Embryonic facial prominence (tissue), 1 donor: Measurements from ENCODE around the gene HMX1.

ENCODE experiments used
- DNase-seq: peaks from one replicate; pipeline ENCODE4 v3.0.0-alpha.2; 2016; ENCODE audit errors: extremely low spot score

The HMX1 gene

DNA sequence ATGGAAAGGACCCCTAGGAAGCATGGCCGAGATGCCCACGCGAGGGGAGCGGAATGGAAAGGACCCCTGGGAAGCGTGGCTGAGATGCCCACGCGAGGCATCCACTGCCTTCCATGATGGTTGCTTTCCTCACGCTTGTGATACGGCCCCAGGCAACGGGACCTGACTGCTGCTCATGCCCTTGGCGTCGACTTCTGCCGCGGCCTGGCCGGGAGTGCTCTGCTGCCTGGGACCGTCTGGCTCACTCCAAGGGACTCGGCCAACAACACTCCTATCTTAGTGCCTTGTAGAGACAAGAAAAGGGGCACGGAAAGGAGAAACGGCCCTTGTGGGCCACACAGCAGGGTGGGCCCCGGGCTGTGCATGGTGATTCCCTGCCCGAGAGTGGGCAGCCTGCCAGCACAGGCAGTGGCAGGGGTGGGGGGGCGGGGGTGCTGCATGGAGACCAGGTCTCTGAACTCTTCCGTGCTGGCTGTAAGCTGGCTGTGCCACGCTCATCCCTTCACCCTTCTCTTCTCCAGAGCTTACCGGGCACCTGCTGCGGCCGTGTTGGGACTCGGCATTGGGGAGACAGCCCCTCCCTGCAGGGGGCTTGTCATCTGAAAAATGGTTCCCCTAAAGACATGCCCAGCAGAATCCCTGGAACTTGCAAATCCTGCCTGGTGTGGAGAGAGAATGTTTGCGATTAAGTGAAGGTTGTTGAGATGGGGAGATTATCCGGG, 38.6 kb upstream of the HMX1 start:
- no peak for DNase-seq

DNA sequence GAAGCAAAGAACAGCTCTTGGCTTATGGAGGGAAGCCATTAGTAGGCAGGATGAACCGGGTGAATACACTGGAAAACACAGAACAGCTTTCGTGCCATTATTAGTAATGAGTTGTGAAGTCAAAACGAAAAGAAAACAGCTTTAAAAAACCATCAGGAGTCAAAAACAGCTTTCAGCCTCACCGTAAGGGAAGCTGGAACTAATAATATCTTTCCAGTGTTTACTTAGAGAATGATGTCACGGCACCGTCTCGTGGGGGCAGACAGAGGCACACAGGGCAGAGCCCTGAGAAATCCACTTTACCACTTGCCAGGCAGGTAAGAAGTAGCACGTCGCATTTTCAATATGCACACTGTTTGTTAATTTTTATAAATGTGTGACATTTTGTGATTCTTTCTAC, 37.9 kb upstream of the HMX1 start:
- DNase-seq, result no peak

DNA sequence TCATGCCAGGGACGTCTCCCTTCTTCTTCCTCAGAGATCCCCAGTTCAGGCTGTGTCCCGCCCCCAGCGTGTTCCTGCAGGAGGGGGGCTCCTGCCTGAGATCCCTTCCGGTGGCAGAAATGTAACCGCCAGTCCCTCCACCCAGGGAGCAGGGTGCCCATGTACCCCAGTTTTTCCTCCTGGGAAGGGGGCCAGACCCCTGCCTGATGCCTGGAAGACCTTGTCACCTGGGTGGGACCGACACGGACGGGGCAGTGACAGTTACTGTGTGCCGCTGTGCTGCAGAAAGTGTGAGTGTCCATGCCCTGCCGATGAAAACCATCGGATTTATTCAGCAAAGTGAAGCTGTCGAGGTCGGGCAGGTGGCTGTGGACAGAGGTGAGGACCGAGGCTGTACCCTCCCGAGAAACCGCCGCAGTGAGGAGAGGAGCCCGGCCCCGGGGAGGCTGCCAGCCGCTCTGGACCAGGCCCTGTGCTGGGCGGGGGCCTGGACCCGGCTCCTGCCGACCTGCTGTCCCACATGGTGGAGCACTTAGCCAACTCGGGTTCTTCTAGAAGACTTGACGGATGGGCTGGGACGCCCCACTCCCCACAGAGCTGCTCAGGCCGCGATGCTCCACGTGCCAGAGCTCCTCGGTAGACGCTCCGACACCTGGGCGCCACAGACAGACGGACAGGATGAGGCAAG, 36.7 kb upstream of the HMX1 start:
- no peak for DNase-seq

DNA sequence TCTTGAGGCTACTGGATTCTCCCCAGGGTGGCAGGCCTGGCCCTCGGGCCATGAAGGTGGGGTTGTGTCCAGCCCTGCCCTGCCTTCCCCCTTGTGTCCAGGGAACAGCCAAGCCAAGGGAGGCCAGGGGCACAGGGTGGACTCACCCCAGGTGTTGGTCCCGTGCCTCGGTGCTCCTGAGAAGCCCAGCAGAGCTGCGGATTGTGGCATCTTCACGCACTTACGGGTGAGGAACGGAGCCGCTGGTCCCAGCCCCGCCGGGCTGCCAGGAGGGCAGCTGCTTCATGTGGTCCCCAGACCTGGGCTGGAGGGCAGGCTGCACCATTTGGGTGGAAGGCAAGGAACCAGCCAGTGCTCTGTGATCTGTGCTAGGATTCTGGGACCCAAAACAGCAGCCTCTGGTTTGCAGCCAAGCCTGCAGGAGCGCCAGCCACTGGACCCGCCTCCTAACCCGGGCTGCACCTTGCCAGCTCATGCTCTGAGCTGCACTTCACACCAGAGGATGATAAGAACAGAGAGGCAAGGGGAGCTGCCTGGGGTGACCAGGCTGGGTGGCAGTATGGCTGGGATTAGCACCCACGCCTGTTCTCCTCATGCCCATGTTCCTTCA, 36.1 kb upstream of the HMX1 start:
- DNase-seq, result no peak

DNA sequence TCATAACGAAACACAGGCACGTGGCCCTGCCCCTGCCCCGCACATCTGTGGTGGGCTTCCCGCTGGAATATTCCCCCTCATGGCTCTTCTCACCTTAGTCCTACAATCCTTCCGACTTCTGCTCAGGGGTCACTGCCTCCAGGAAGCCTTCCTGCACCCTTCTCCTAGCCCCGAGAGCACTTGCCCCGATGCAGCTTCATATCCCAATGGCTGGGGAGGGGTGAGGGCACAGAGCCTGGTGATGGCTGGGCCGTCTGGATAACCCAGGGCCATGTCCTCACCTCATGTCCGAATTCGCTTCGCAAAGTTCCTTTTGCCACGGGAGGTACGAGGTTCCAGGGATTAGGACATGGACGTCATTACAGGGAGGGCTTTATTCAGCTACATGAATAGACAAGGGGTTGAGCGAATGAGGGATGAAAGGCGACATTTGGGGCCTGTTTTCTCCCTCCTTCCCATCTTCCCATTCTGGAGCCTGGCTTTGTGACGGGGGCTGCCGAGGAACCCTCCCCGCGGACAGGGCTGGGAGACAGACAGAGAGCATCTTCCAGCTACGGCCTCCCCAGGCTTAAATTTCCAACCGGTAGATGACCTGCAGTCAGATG, 35.5 kb upstream of the HMX1 start:
- DNase-seq, result no peak

DNA sequence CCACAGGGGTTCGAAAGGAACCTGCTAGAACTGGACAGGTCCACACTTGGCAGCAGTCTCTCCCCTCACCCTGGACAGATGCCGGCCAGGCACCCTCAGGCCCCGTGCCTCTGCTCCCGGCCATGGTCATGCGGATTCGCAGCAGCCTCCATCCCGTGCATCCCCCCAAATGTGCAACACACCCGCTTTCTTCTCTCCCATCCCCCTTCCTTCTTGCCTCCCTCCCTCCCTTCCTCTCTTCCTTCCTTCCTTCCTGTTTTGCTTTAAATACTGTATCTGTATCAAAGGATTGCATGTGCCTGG, 35.0 kb upstream of the HMX1 start:
- no peak for DNase-seq

DNA sequence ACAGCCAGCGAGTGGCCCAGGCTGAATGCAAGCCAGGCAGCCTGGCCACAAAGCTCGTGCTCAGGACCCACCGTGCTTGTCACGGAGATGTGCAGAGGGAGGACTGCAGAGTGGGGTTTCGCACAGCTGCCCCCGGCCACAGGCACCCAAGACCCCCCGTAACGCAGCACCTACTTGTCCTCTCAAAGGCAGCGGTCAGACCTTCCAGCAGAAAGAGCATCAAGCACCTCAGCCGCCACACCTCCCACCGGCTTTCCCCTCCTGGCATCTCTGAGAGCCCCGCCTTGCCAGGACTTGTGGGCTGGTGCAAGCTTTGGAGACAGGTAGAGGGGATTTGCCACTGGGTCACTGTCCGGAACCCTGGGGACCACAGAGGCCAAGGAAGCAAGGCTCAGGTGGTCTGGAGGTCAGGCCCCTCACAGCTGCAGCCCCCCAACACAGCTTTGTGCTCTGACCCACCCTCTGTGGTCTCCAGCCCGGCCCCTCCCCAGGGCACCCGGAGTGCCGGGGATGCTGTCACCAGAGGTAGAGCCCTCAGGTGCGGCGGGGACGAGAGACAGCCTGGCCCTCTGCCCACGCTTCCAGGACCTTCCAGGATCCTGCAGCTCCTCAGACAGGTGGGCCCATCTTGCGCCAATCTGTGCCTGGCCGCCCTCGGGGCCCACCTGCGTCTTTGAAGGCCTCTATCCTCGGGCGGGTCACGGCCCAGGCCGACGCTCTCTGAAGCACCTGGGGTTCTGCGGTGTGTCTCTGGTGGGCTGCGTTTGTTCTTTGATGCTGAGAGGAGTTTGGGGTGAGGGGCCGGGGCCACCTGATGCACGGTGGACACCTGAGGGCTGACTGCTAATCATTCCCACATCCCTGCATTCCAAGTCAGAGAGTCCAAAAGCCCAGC, 34.4 kb upstream of the HMX1 start:
- no peak for DNase-seq

DNA sequence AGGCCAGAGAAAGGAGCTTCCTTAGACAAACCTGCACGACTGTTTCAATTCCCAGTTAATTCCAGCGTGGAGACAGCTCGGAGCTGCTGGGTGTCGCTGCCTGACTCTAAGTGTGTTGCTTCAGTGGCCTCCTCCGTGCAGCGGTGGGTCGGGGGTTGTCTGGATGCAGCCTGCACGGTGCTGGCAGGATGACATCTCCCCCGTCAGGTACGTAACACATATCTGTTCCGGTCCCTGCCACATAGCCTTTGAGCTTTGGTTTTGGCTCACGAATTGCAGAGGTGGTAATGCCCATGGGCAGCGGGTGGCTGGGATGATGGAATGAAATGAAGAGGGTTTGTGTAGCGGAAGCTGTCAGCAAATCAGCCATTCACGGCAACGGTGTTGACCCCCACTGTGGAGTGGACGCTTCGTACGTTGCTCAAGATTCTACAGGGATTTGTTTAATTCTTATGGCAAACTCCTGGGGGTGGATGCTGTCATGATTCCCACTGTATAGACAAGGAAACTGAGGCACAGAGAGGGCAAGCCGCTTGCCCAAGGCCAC, 33.7 kb upstream of the HMX1 start:
- no peak for DNase-seq

DNA sequence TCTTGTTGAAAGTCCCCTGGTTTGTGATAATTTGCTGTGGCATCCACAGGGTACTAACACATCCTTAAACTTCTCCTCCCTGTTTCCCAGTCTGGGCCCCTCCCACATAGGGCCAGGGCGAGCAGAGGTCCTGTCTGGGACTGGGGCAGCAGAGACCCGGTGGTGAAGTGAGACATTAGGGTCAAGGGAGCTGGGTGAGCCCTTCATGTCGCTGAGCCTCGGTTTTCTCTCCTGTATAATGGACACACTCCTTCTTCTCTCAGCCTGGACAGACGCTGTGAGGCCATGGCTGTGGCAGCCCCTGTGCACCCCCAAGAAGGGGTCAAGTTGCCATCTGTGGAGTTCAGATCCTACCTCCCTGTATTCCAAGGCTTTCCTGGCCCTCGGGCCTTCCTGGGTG, 33.0 kb upstream of the HMX1 start:
- no peak for DNase-seq

DNA sequence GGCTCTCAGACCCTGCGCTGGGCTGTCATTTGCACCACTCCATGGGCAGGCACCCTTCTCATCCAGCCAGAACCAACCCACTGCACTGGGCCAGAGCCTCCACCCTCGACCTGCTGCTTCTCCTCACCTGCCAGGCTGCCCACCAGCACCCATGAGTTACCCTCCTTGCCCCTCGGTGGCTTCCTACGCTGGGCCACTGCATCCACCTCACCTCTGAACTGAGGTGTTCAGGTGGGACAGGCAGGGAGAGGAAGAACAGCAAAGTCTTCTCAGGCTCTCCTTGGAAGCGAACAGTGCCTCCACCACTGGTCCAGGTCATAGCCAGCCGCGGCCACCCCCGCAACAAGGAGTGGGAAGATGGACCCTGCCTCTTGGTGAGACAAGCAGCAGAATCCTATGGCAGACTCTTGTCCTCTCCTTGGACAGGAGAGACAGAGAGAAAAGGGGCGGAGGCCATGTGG, 32.4 kb upstream of the HMX1 start:
- DNase-seq, result no peak

DNA sequence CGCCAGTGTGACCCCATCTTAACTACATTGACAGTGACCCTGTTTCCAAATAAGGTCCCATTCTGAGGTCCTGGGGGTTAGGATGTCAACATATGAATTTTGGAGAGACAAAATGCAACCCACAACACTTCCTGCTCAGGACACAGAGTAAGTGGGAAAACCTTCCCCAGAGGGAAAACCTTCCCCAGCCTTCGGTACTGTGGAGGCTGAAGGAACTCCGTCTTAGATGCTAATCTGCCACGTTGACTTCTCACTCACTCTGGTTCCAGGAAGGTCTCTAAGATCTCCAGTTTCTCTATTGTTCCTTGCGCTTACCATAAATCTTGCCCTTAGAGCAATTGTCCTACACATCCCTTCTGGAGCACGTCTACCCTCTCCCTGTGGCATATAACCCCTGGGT, 29.7 kb upstream of the HMX1 start:
- no peak for DNase-seq

DNA sequence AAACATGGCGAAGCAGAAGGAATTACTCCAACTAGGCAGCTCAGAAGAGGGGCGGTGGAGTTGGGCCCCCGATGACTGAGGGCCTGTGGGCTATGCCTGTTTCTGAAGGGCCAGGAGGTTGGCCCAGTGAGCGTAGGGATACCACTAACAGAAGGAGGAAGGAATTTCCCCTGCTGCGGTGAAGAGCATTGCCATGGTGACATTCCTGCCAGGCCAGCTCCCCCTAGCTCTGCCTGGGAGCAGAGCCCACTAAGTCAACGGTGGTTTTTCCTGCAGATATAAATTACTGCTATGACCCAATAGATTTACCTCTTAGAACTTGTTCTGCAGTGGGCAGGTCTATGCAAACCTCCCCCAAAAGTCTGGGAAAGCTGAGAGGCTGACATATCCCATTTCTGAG, 28.9 kb upstream of the HMX1 start:
- DNase-seq, result no peak

DNA sequence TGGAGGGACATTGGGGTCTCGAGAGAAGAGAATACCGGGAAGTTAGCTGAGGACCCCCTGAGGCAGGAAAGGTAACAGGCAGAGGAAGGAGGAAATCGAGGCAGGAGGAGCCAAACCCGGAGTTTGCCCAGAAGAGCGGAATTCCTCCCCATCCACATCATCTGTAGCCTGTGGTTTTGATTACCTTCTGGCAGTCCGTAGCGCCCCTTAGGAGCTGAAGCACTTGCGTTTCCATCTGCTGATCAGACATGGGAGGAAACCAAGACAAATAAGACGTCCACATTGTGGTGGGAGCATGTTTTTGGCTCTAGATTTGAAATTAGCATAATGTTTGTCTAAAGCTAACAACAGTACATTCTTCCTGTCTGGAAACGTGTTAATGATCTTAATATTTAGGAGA, 26.8 kb upstream of the HMX1 start:
- peak; percentile 73 for DNase-seq

DNA sequence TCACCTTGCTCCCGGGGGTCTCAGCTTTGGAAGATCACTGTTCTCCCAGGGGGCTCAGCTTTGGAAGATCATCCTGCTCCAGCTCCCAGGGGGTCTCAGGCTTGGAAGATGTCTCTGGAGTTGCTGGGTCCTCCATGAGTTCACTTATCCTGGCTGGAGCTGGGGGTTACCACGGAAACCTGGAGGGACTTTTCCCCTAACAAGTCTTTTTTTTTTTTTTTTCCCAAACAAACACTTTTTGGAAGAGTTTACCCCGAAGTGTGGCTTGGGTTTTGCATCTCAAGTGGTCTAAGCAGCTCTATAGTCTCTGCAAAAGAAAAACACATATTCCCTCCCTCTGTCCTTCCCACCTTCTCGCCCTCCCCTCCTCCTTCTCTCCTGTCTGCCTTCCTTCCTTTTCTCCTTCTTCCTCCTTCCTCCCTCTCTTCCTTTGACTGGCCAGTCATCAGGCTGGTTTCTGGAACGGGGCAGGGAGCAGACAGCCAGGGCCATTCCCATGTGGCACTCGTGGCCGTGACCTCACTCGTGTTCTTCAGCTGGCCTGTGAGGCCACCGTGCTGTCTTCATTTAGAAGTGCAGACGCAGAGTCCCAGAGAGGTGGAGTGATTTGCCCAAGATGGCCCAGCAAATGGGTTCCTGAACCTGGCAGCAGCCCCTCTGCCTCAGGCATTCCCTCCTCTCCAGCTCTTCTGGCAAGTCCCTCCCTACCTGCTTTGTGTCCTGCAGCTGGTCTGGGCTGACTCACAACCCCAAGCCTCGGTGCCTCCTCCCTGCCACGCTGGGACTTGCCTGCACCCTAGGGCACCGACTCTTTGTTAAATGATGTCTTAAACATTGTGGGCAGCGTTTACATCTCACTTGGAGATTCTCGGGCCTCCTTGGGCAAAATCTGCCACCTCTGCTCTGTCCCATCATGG, 25.9 kb upstream of the HMX1 start:
- DNase-seq, result no peak

DNA sequence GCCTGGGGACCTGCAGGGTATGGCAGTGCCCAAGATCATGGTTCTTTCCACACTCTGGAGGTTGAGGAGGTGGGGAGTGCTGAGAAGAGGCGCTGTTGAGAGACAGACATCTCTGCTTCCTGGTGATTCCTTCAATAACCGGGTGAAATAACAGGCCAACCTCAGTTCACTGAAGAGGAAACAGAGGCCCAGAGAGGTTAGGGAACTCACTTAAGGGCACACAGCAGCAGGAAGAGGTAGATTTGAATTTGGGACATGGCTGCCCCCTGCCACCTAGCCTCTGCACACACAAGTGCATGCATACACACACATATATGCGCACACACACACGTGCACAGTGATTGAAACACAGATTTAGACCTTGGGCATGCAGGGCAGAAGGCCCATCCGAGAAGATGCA, 24.9 kb upstream of the HMX1 start:
- no peak for DNase-seq

DNA sequence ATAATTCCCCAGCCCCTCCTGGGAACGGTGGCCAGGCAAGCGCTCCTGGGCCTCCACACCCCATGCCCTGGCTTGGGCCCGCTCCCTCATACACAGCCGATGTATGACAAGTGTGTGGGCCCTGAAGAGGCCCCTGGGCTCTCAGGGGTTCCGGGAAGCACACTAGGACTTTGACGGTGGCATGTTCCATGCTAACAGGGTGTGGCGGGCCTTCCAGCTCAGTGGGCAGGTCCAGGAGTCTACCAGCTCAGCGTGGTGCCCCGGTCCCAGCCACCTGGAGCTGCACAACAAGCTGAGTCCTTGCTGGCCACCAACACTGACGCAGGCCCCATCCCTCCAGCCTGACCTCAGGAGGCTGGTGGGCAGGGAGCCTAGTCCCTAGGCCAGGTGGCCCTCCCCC, 24.4 kb upstream of the HMX1 start:
- no peak for DNase-seq

DNA sequence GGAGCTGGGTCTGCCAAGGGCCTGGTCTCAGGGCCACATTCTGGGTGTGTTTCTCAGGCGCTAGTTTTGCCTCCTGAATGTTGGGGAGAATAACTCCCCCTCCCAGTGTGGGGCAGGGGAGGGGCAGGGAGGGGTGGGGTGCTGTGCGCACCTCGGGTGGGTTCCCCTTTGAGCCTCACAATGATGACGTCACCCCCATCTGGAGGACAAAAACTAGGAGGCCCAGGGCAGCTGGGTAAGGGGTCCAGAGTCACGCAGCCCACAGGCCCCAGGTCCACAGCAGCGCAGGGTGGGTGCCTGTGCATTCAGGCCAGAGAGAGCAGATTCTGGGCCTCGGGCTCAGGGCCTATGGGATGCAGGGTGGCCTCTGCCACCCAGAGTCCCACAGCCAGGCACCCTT, 23.7 kb upstream of the HMX1 start:
- DNase-seq, result no peak

DNA sequence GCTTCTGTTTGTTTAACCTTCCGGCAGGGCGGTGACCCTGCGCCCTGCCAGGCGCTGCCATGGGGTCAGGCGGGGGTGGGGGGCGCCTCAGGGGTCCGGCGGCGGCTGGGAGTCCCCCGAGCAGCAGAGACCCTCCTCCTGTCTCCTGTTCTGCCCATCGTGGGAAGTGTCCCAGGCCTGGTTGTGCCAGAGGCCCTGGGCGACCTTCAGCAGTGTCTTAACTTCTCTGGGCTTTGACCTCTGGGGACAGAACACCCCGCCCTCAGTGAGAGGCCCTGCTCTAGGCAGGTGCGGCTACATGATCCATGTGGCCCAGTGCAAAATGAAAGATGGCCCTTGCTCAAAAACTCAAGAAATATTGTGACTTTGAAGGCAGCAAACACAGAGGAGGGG, 22.8 kb upstream of the HMX1 start:
- no peak for DNase-seq

DNA sequence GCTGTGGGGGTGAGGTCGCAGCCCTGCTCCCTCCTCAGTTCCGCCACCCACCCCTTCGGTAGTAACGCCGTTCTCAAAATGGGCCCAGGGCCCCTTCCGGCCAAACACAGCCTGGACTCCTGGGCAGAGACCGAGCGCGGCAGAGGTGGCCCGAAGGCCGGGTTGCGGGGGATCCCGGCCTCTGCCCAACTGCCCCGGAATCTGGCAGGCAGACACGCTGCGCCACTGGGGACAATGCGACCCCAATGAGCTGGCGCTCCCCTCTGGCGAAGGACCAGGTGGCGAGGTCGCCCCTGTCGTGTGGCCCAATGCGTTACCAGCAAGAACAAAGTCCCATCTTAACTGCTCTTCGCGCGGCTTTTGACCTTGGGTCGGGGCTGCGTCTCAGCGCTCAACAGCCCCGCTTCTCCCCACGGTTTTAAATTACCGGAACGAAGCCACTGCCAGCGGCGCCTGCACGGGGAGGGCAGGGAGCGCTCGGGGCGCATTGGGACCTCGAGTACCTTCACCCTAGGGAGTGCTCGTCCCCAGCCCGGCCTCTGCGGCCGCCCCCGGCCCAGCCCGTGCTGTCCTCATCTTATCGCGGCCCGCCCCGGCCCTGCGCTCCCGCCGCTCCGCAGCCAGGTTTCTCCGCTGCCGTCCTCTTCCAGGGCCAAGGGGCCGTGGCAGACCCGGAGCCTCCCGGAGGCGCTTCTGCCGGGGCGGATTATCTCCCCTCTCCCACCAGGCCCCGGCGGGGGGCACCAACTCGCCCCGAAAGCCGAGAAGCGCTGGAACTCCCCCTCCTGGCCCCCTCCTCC, 22.2 kb upstream of the HMX1 start:
- no peak for DNase-seq

DNA sequence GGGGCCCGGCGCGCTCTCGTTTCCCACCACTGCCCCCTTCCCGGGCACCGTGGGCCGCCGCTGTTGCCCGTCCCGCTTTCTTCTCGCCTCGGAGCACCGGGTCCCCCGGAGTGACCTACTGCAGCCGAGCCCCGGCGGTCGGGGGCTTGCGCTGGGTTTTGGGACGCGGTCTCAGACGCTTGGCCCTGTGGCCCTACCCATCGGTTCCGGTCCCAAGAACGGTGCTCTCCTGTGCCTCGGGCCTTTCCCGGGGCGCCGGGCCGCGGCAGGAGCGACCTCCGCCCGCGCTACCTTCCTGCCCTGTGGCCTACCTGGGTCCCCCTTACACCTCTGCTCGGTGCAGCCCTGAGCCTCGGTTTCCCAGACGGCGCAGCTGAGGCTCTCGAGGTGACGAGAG, 21.6 kb upstream of the HMX1 start:
- DNase-seq, result no peak
